HepG2 (cell line): ENCODE measurements around the gene ITGB3. TPM values are rescaled to one million over a fixed set of nuclear protein-coding genes. Genes with fewer than 3 reads are reported as not detected.

Experiments used
- DZIP1 ChIP-seq: sonication (generic); formaldehyde crosslinking; IDR thresholded peaks from 2 replicates; pipeline ENCODE4 v1.5.0; 2020; ENCODE audit warnings: mild to moderate bottlenecking, missing genetic modification reagents
- ZBTB10 ChIP-seq: sonication (generic); formaldehyde crosslinking; IDR thresholded peaks from 2 replicates; pipeline ENCODE4 v1.4.0; 2020; ENCODE audit warnings: missing genetic modification reagents, borderline replicate concordance
- ZBTB8A ChIP-seq: sonication (generic); formaldehyde crosslinking; IDR thresholded peaks from 2 replicates; pipeline ENCODE4 v1.4.0; 2020; ENCODE audit warnings: mild to moderate bottlenecking, low read depth, missing genetic modification reagents, borderline replicate concordance
- ZSCAN31 ChIP-seq: sonication (generic); formaldehyde crosslinking; IDR thresholded peaks from 2 replicates; pipeline ENCODE4 v1.5.0; 2020; ENCODE audit warnings: low read depth, mild to moderate bottlenecking, missing genetic modification reagents
- ZSCAN5A ChIP-seq: sonication (generic); formaldehyde crosslinking; IDR thresholded peaks from 2 replicates; pipeline ENCODE4 v1.8.0; 2022; ENCODE audit warnings: mild to moderate bottlenecking, missing genetic modification reagents, borderline replicate concordance
- polyA plus RNA-seq, 8 experiments: library from polyadenylated mRNA; depleted of rRNA in 3 of 8; stranded (reverse) in 7 of 8; unstranded in 1 of 8; fragments of >200 nt; fragmentation: Illumina TruSeq in 4 of 8; extraction: Trizol in 4 of 8; gene quantifications; 2 replicates each; pipeline versions ENCODE4 v1.2.1 to v1.2.3, GENCODE V29; 2011 to 2016; ENCODE audit warnings: low read depth in 4 of 8, missing spikeins in 1 of 8, mixed read lengths in 1 of 8; ENCODE audit not compliant: insufficient read depth in 1 of 8
- total RNA-seq, 5 experiments: library from RNA; depleted of rRNA; stranded (reverse); fragments of >200 nt; fragmentation: Illumina TruSeq; extraction: Trizol; gene quantifications; 2 replicates each; pipeline ENCODE4 v1.2.3, GENCODE V29; 2016; ENCODE audit warnings: low read depth in 1 of 5

The ITGB3 gene
- total and polyA plus RNA-seq, 2 of the 13 experiments (the other 11 are each of a cell fraction or from before 2014, with no cell fraction given), result 0.09 to 0.31 TPM

GRCh38 chr17:47320879-47321502 is 67.4 kb downstream of the ITGB3 start (continued):
- TF ChIP-seq DZIP1 (CRISPR knock-in tag) (no peak), ZSCAN31 (CRISPR knock-in tag) (no peak), ZBTB10 (no peak), ZBTB8A (CRISPR knock-in tag) (no peak), ZSCAN5A (CRISPR knock-in tag) (no peak)
